H1 (cell line): Measurements from ENCODE around the gene USP8. TPM values are rescaled to one million over a fixed set of nuclear protein-coding genes. Genes with fewer than 3 reads are reported as not detected.
"Not testable (repeated sequence)": the region's sequence is repeated elsewhere in the genome, so short reads cannot be mapped to it uniquely, and the experiment has no call there.

Experiments
- CTCF ChIA-PET: fragments of 300-600 bp; sonication (Branson Sonifier 250); formaldehyde crosslinking; loops from one replicate; lab custom pipeline; 2021; ENCODE audit not compliant: partially characterized antibody; lab: Charles Lee
- POLR2A ChIA-PET: fragments of 300-600 bp; sonication (Branson Sonifier 250); formaldehyde crosslinking; loops from one replicate; lab custom pipeline; 2021; ENCODE audit warnings: inconsistent platforms; ENCODE audit not compliant: partially characterized antibody; lab: Charles Lee
- DNase-seq, 2 experiments: peaks; one replicate each; pipeline versions ENCODE4 v3.0.0 to v3.0.0-alpha.2; 2010 to 2022; ENCODE audit warnings: low spot score in 2 of 2, low read depth in 1 of 2, mixed read lengths in 1 of 2
- FAIRE-seq: peaks from 2 replicates; lab custom pipeline; 2011; peaks lifted over from hg19 to GRCh38; lab: Jason Lieb, UNC
- H2AFZ ChIP-seq: 2 replicates; pipeline ENCODE4 v1.8.1; 2012; ENCODE audit warnings: low read length, inconsistent platforms
- H2AK5ac ChIP-seq: 2 replicates; pipeline ENCODE4 v1.6.1; 2013; ENCODE audit warnings: low read depth, low read length
- H2BK120ac ChIP-seq: replicated peaks from 2 replicates; pipeline ENCODE3; 2013; ENCODE audit warnings: low read depth, low read length, inconsistent platforms
- H2BK12ac ChIP-seq: 2 replicates; pipeline ENCODE4 v1.6.1; 2013; ENCODE audit warnings: low read depth, low read length
- H2BK15ac ChIP-seq: 2 replicates; pipeline ENCODE4 v1.6.1; 2013; ENCODE audit warnings: low read length
- H2BK20ac ChIP-seq: 2 replicates; pipeline ENCODE4 v1.6.1; 2013; ENCODE audit warnings: low read length
- H2BK5ac ChIP-seq: 2 replicates; pipeline ENCODE4 v1.6.1; 2013; ENCODE audit warnings: low read depth, low read length
- H3K14ac ChIP-seq: 2 replicates; pipeline ENCODE4 v1.6.1; 2013; ENCODE audit warnings: inconsistent platforms; ENCODE audit not compliant: insufficient read length
- H3K18ac ChIP-seq: 2 replicates; pipeline ENCODE4 v1.6.1; 2013; ENCODE audit warnings: low read length; ENCODE audit errors: extremely low read depth
- H3K23ac ChIP-seq: 2 replicates; pipeline ENCODE4 v1.6.1; 2013; ENCODE audit warnings: inconsistent platforms; ENCODE audit not compliant: insufficient read length
- H3K23me2 ChIP-seq: 2 replicates; pipeline ENCODE4 v1.6.1; 2013; ENCODE audit warnings: low read depth, low read length
- H3K27ac ChIP-seq: 2 replicates; pipeline ENCODE4 v1.6.1; 2011; ENCODE audit warnings: low read depth, low read length, inconsistent platforms
- H3K27me3 ChIP-seq, 4 experiments: replicated peaks in 1 of 4; 1 replicate in 1 of 4; 2 replicates in 3 of 4; pipeline versions ENCODE4 v1.6.1 to v1.8.1; 2011 to 2013; ENCODE audit warnings: low read length in 3 of 4, mild to moderate bottlenecking in 3 of 4, inconsistent platforms in 2 of 4, mixed read lengths in 2 of 4, moderate library complexity in 1 of 4; ENCODE audit not compliant: control insufficient read depth in 3 of 4, insufficient read depth in 3 of 4; ENCODE audit errors: extremely low read depth in 1 of 4
- H3K36me3 ChIP-seq, 4 experiments: 2 replicates each; pipeline versions ENCODE4 v1.6.1 to v1.8.1; 2011 to 2013; ENCODE audit warnings: mild to moderate bottlenecking in 4 of 4, low read length in 3 of 4, moderate library complexity in 2 of 4, control low read depth in 1 of 4, inconsistent platforms in 1 of 4; ENCODE audit not compliant: insufficient read depth in 4 of 4, control insufficient read depth in 2 of 4
- H3K4ac ChIP-seq: replicated peaks from 2 replicates; pipeline ENCODE3; 2013; ENCODE audit warnings: low read length, low read depth, mixed read lengths, inconsistent platforms; ENCODE audit not compliant: insufficient read length
- H3K4me1 ChIP-seq, 4 experiments: replicated peaks in 1 of 4; 1 replicate in 1 of 4; 2 replicates in 3 of 4; pipeline versions ENCODE4 v1.6.1 to v1.8.1; 2011 to 2013; ENCODE audit warnings: low read length in 3 of 4, inconsistent platforms in 2 of 4, mixed read lengths in 1 of 4; ENCODE audit not compliant: insufficient read depth in 4 of 4, control insufficient read depth in 3 of 4
- H3K4me2 ChIP-seq, 2 experiments: 2 replicates each; pipeline versions ENCODE4 v1.6.1 to v1.8.1; 2011 to 2013; ENCODE audit warnings: low read depth in 2 of 2, low read length in 2 of 2, control low read depth in 1 of 2, inconsistent platforms in 1 of 2, mild to moderate bottlenecking in 1 of 2; ENCODE audit not compliant: insufficient read depth in 1 of 2
- H3K4me3 ChIP-seq, 4 experiments: fragments of 200-600, 300-600 bp in 1 of 4; sonication (generic), shearing (Covaris generic), sonication (Bioruptor Twin) in 1 of 4; 2 replicates each; pipeline versions ENCODE4 v1.5.1 to v1.8.1; 2011 to 2016; ENCODE audit warnings: low read length in 4 of 4, low read depth in 3 of 4, control low read depth in 2 of 4, inconsistent platforms in 2 of 4, mild to moderate bottlenecking in 2 of 4, mixed read lengths in 1 of 4, moderate library complexity in 1 of 4; ENCODE audit not compliant: insufficient read depth in 2 of 4; ENCODE audit errors: extremely low read depth in 1 of 4
- H3K56ac ChIP-seq: replicated peaks from 2 replicates; pipeline ENCODE3; 2013; ENCODE audit warnings: low read depth, mild to moderate bottlenecking, mixed read lengths, low read length, inconsistent platforms; ENCODE audit not compliant: insufficient read length
- H3K79me1 ChIP-seq: 2 replicates; pipeline ENCODE4 v1.6.1; 2013; ENCODE audit warnings: low read depth, low read length, control low read depth
- H3K79me2 ChIP-seq, 2 experiments: 2 replicates each; pipeline versions ENCODE4 v1.6.1 to v1.8.1; 2012 to 2013; ENCODE audit warnings: low read length in 2 of 2, mild to moderate bottlenecking in 2 of 2, inconsistent platforms in 1 of 2; ENCODE audit not compliant: insufficient read depth in 2 of 2, control insufficient read depth in 1 of 2
- H3K9ac ChIP-seq, 4 experiments: replicated peaks in 1 of 4; 1 replicate in 1 of 4; 2 replicates in 3 of 4; pipeline versions ENCODE4 v1.6.1 to v1.8.1; 2011 to 2013; ENCODE audit warnings: low read depth in 3 of 4, low read length in 3 of 4, control low read depth in 2 of 4, mild to moderate bottlenecking in 2 of 4, moderate library complexity in 2 of 4, inconsistent platforms in 1 of 4; ENCODE audit errors: extremely low read depth in 1 of 4
- H3K9me3 ChIP-seq, 2 experiments: 2 replicates each; pipeline versions ENCODE4 v1.6.1 to v1.8.1; 2012 to 2013; ENCODE audit warnings: mild to moderate bottlenecking in 2 of 2, moderate library complexity in 2 of 2, control low read depth in 1 of 2, inconsistent platforms in 1 of 2, low read depth in 1 of 2, low read length in 1 of 2, mixed read lengths in 1 of 2; ENCODE audit not compliant: insufficient read depth in 2 of 2
- H4K20me1 ChIP-seq, 2 experiments: replicated peaks in 1 of 2; 2 replicates each; pipeline versions ENCODE3 to v1.8.1; 2011 to 2013; ENCODE audit warnings: inconsistent platforms in 2 of 2, low read length in 2 of 2, mild to moderate bottlenecking in 1 of 2; ENCODE audit not compliant: insufficient read depth in 2 of 2, control insufficient read depth in 1 of 2
- H4K5ac ChIP-seq: 2 replicates; pipeline ENCODE4 v1.6.1; 2013; ENCODE audit warnings: low read length, low read depth, mixed read lengths, inconsistent platforms; ENCODE audit not compliant: insufficient read length
- H4K8ac ChIP-seq: 2 replicates; pipeline ENCODE4 v1.8.0; 2013; ENCODE audit warnings: mild to moderate bottlenecking, moderate library complexity, low read length, inconsistent platforms; ENCODE audit not compliant: insufficient read depth; ENCODE audit errors: extremely low read depth
- H4K91ac ChIP-seq: replicated peaks from 2 replicates; pipeline ENCODE3; 2013; ENCODE audit warnings: low read length, mixed read lengths, inconsistent platforms; ENCODE audit not compliant: insufficient read length
- CHD2 ChIP-seq: IDR thresholded peaks from 2 replicates; pipeline ENCODE4 v1.6.1; 2012; ENCODE audit warnings: low read length, improper control_type of control experiment
- CREB1 ChIP-seq: IDR thresholded peaks from 2 replicates; pipeline ENCODE4 v1.6.1; 2012; ENCODE audit warnings: inconsistent platforms
- FOSL1 ChIP-seq: IDR thresholded peaks from 2 replicates; pipeline ENCODE4 v1.6.1; 2011; ENCODE audit warnings: mild to moderate bottlenecking, low read depth, low read length, moderate library complexity; ENCODE audit not compliant: insufficient read depth
- MAFK ChIP-seq: IDR thresholded peaks from 2 replicates; pipeline ENCODE4 v1.6.1; 2012; ENCODE audit warnings: low read depth, mild to moderate bottlenecking, improper control_type of control experiment, low read length
- POLR2A ChIP-seq, 2 experiments: IDR thresholded peaks; 1 replicate in 1 of 2; 2 replicates in 1 of 2; pipeline ENCODE4 v1.6.1; 2011; ENCODE audit warnings: low read depth in 2 of 2, low read length in 2 of 2, mild to moderate bottlenecking in 2 of 2; ENCODE audit errors: control extremely low read depth in 1 of 2
- SIN3A ChIP-seq, 2 experiments: IDR thresholded peaks in 1 of 2; conservative IDR thresholded peaks in 1 of 2; 2 replicates each; pipeline ENCODE4 v1.6.1; 2011 to 2012; ENCODE audit warnings: low read length in 2 of 2, improper control_type of control experiment in 1 of 2, low read depth in 1 of 2, mild to moderate bottlenecking in 1 of 2
- SIX5 ChIP-seq: IDR thresholded peaks from 2 replicates; pipeline ENCODE4 v1.6.1; 2011; ENCODE audit warnings: mild to moderate bottlenecking, low read depth, low read length
- TBP ChIP-seq: IDR thresholded peaks from 2 replicates; pipeline ENCODE4 v1.6.1; 2011; ENCODE audit warnings: low read depth, low read length, improper control_type of control experiment
- WGBS, 2 experiments: shearing (Covaris generic) in 1 of 2; methylation state at CpG; one replicate each; pipeline versions ENCODE4 v1.1.6 to v1.1.7; 2013 to 2015; ENCODE audit warnings: low lambda C conversion rate in 2 of 2, mixed read lengths in 2 of 2, inconsistent platforms in 1 of 2, low coverage in 1 of 2, missing lambda C conversion rate in 1 of 2; ENCODE audit not compliant: insufficient replicate concordance in 2 of 2, insufficient coverage in 1 of 2, insufficient read length in 1 of 2; ENCODE audit errors: extremely low coverage in 1 of 2, missing lambda C conversion rate in 1 of 2; 5-methylcytosine and 5-hydroxymethylcytosine counted together
- polyA plus RNA-seq, 7 experiments: library from polyadenylated mRNA; depleted of rRNA in 3 of 7; stranded (reverse) in 5 of 7; unstranded in 2 of 7; fragments of >200 nt in 5 of 7; fragments of 200-250 nt in 2 of 7; gene quantifications; 1 replicate in 5 of 7; 2 replicates in 1 of 7; 4 replicates in 1 of 7; pipeline versions ENCODE4 v1.2.1 to v1.2.3, GENCODE V29; 2011 to 2013; ENCODE audit warnings: missing spikeins in 2 of 7, mixed read lengths in 2 of 7
- total RNA-seq: library from RNA; stranded (reverse); fragmentation: NEBNext Ultra II Directional; extraction: Animal tissue kit (Norgen Biotek cat#: 25700); gene quantifications from 2 replicates; pipeline ENCODE4 v1.2.1, GENCODE V29; 2021

USP8 gene
- total and polyA plus RNA-seq, 2 of the 8 experiments (the other 6 are each of a cell fraction or from before 2014, with no cell fraction given): 19.9 to 66.2 TPM

- TF ChIP-seq POLR2A (IDR thresholded peaks at IDR 0.05; ENCODE audit: control extremely low read depth in 1 of 2, low read depth in 2 of 2, low read length in 2 of 2) (no peak), SIX5 (no peak), TBP (no peak), FOSL1 (no peak), SIN3A (conservative IDR thresholded peaks at IDR 0.05 in 1 of 2, IDR thresholded peaks at IDR 0.05 in 1 of 2; ENCODE audit: low read depth in 1 of 2, low read length in 2 of 2) (no peak), CHD2 (no peak), MAFK (no peak), CREB1 (no peak)
Measured at GRCh38 chr15:50503144-50503543, 78.9 kb downstream of the USP8 start (continued).

GRCh38 chr15:50505656-50506055 is 81.5 kb downstream of the USP8 start:
- H3K4me1 ChIP-seq, H3K23me2 ChIP-seq, H2BK12ac ChIP-seq, H3K4me3 ChIP-seq, H3K56ac ChIP-seq, DNase-seq, H2AFZ ChIP-seq, H4K91ac ChIP-seq, H3K4me2 ChIP-seq, H3K4ac ChIP-seq, H4K8ac ChIP-seq, H3K23ac ChIP-seq, H3K27me3 ChIP-seq, H4K20me1 ChIP-seq, H2BK15ac ChIP-seq, H2BK5ac ChIP-seq, H4K5ac ChIP-seq, H3K14ac ChIP-seq, H3K27ac ChIP-seq, H2BK120ac ChIP-seq, H3K9me3 ChIP-seq, H3K18ac ChIP-seq, H3K79me1 ChIP-seq, H3K36me3 ChIP-seq, H3K9ac ChIP-seq, H3K79me2 ChIP-seq, FAIRE-seq, H2BK20ac ChIP-seq, H2AK5ac ChIP-seq: not testable (repeated sequence)
- 84% methylated on average over 2 of the region's 2 CpGs; no CpG with 5 or more reads in 1 of the 2 experiments for WGBS, 2 experiments
- CTCF ChIA-PET: interaction anchor here (0.6 to 0.8 kb wide), 2 partner anchors 11 to 373 kb away, joined by 3 read pairs; no protein-coding TSS in a partner anchor
- POLR2A ChIA-PET: interaction anchor here (0.6 to 1.5 kb wide), 7 partner anchors 9 to 152 kb away, joined by 3 to 6 read pairs (median 3); partner anchors contain the start of gene GABPB1
